Measurements from ENCODE around the gene ARHGEF25. TPM values are rescaled to one million over a fixed set of nuclear protein-coding genes. Genes with fewer than 3 reads are reported as not detected.

ARHGEF25 gene
- polyA plus RNA-seq, 2 of the 4 experiments (the other 2 are of a cell fraction) = 9.3 to 13.8 TPM

GRCh38 chr12:57584690-57585089 is 26.5 kb upstream of the ARHGEF25 start:
- no peak for TF ChIP-seq FOSL2 (IDR thresholded peaks at IDR 0.05)
- no peak for TF ChIP-seq FOSL2 (CRISPR knock-in tag; IDR thresholded peaks at IDR 0.05)
- no peak for TF ChIP-seq EP300 (IDR thresholded peaks at IDR 0.05)
- TF ChIP-seq HEYL (CRISPR knock-in tag; IDR thresholded peaks at IDR 0.05) = no peak
- TF ChIP-seq NFE2L2 (conservative IDR thresholded peaks at IDR 0.05; ENCODE audit: low read length) = no peak
- no peak for TF ChIP-seq RNF2 (IDR thresholded peaks at IDR 0.05; ENCODE audit: borderline replicate concordance, low read depth)
- no peak for TF ChIP-seq BCL3 (IDR thresholded peaks at IDR 0.05)
- TF ChIP-seq MYC (IDR thresholded peaks at IDR 0.05; ENCODE audit: borderline replicate concordance, low read length) = no peak
- TF ChIP-seq HOXA7 (CRISPR knock-in tag; IDR thresholded peaks at IDR 0.05) = no peak
- TF ChIP-seq CBX8 (IDR thresholded peaks at IDR 0.05) = no peak
- no peak for TF ChIP-seq CHD2 (IDR thresholded peaks at IDR 0.05; ENCODE audit: low read length, partially characterized antibody)
- no peak for TF ChIP-seq HES2 (IDR thresholded peaks at IDR 0.05)
- TF ChIP-seq TP53 (CRISPR knock-in tag; IDR thresholded peaks at IDR 0.05) = no peak
- no peak for TF ChIP-seq REST (IDR thresholded peaks at IDR 0.05)
- no peak for TF ChIP-seq RFX5 (IDR thresholded peaks at IDR 0.05)
- no peak for TF ChIP-seq TFCP2L1 (CRISPR knock-in tag; IDR thresholded peaks at IDR 0.05)
- no peak for TF ChIP-seq FOSB (CRISPR knock-in tag; IDR thresholded peaks at IDR 0.05)
- TF ChIP-seq KDM5A (IDR thresholded peaks at IDR 0.05) = no peak
- no peak for TF ChIP-seq RARB (CRISPR knock-in tag; IDR thresholded peaks at IDR 0.05)
- no peak for TF ChIP-seq ZSCAN20 (CRISPR knock-in tag; IDR thresholded peaks at IDR 0.05)
- CTCF ChIA-PET = interaction anchor here (0.9 to 10.0 kb wide), 18 partner anchors 8 to 354 kb away, joined by 3 to 336 read pairs (median 28); partner anchors contain the start of genes ARHGEF25, B4GALNT1, DCTN2 and DTX3

GRCh38 chr12:57585156-57585555 is 26.1 kb upstream of the ARHGEF25 start:
- TF ChIP-seq CHD4 (IDR thresholded peaks at IDR 0.05; ENCODE audit: borderline replicate concordance) = no peak
- WGBS (ENCODE audit: missing lambda C conversion rate) = 47% methylated on average over 2 of the region's 2 CpGs
- Histone ChIP-seq H3K4me1 (peaks cover 2% of the 10 kb centered on the region; the same call in 2 of the 3 replicates), H3K4me2 (no peak overlapping the region), H3K4me3 (no peak overlapping the region), H3K9me3 (no peaks in the 10 kb centered on the region), H3K27ac (no peak overlapping the region)
- POLR2A ChIA-PET = no interaction called here
- DNase-seq (ENCODE audit: low read depth in 1 of 2, low spot score in 1 of 2) (no peak), ATAC-seq (no peak), FAIRE-seq (no peak)
- CTCF ChIA-PET = interaction anchor here (0.6 to 10.0 kb wide), 17 partner anchors 8 to 1291 kb away, joined by 3 to 336 read pairs (median 33); partner anchors contain the start of genes ARHGEF25, B4GALNT1, DCTN2 and DTX3

More at GRCh38 chr12:57584690-57585089, 26.5 kb upstream of the ARHGEF25 start:
- Histone ChIP-seq H3K27ac (no peak overlapping the region), H3K9me3 (no peaks in the 10 kb centered on the region), H3K4me3 (no peak overlapping the region), H3K4me1 (peaks cover 6% of the 10 kb centered on the region), H3K4me2 (no peak overlapping the region)
- no peak for FAIRE-seq
- DNase-seq (ENCODE audit: low read depth in 1 of 2, low spot score in 1 of 2) = no peak
- no peak for ATAC-seq
- POLR2A ChIA-PET = no interaction called here

All from A549 (cell line).